Fibroblast of skin of back (primary cell): ENCODE data around the gene PRKD1.
"Not testable (repeated sequence)": the region's sequence is repeated elsewhere in the genome, so short reads cannot be mapped to it uniquely, and the experiment has no call there.

Experiments used
- DNase-seq: peaks from one replicate; pipeline ENCODE4 v3.0.0-alpha.2; 2013

The PRKD1 gene

DNA sequence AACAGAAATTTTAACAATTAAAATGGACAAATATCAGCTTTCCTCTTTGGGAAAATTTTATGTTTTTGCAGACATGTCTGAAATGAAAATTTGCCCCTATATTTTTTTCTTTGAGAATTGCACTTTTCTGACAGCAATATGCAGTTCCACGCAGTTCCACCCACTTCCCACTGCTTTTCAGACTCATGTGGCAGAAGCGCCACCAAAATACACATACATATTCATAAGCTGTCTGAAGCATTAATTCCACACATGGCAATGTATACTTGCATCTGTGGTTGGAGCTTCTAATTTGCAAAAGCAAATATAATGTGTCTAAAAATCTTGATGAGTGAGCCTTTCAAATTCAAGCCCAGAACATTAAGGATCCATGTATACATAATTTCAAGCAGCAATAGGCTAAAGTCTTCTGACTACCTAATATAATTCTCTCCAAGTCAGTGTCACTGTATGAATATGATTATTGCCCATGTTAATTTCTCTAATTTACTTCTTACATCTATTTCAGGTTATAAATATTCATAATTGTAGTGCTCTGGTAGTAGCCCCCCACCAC is 129.5 kb downstream of the PRKD1 start:
- no peak for DNase-seq

DNA sequence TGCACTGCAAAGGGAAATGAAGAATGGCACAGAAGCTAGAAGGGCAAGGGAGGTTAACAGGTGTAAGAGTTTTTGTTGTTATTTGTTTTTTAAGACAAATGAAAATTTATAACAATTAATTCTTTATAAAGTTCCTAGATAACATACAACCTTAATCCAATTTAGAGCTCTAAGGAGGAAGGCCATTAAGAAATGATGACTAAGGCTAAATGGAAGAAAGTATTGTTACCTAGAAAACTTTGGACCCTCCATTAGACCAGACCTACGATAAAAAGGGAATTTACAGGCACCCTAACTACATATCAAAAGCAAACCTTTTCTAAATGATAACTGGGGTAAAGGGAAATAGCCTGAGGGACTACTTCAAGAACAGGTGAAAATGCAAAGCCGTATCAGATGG is 130.8 kb downstream of the PRKD1 start:
- no peak for DNase-seq

DNA sequence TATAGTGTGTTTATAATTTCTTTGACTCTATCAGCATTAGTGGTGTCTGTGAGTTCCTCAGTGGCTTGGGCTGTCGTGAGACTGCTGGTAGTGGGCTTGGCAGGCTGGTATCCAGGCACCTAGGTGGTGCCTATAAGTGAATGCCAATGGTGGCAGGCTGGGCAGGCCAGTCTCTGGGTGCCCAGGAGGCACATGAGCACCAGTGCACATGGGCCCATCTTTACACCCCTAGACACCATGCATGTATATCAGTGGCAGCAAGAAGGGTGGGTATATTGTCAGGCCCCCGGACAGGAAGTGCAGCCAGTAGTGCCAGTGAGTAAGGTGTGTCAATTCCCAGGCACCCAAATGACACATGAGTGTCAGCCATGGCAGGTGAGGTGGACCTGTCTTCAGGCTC is 138.2 kb downstream of the PRKD1 start:
- DNase-seq: no peak

- no peak for DNase-seq
Observed at GRCh38 chr14:29788093-29788492, 139.6 kb downstream of the PRKD1 start.

- DNase-seq: no peak
Observed at GRCh38 chr14:29783556-29783955, 144.1 kb downstream of the PRKD1 start.

- no peak for DNase-seq
Observed at GRCh38 chr14:29782041-29782440, 145.6 kb downstream of the PRKD1 start.

DNA sequence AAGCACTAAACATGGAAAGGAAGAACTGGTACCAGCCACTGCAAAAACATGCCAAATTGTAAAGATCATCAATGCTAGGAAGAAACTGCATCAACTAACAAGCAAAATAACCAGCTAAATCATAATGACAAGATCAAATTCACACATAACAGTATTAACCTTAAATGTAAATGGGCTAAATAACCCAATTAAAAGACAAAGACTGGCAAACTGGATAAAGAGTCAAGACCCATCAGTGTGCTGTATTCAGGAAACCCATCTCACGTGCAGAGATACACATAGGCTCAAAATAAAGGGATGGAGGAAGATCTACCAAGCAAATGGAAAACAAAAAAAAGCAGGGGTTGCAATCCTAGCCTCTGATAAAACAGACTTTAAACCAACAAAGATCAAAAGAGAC is 150.5 kb downstream of the PRKD1 start:
- not testable (repeated sequence) for DNase-seq

GRCh38 chr14:29773990-29774389 is 153.7 kb downstream of the PRKD1 start:
- no peak for DNase-seq

DNA sequence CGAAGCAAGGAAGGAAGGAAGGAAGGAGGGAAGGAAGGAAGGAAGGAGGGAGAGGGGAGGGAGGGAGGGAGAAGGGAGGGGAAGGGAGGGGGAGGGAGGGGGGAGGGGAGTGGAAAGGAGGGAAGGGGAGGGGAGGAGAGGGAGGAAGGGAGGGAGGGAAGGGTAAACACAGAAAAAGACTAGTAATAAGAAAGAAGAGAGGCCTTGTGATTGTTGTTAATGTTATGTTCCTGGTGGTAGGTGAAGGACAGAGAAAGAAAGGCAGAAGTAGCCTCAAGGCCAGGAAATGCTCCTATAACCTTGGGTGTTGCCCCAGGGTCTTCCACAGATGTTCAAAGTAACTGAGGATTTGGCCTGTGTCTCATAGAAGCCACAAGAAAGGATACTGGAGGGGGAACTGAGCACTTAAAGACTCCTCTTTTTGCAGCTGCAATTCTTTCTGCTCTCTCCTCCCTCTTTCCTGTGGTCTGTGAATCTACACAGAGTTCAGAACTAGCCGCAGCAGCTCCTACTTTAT is 164.2 kb downstream of the PRKD1 start:
- DNase-seq: no peak

GRCh38 chr14:29759521-29760340 is 167.9 kb downstream of the PRKD1 start:
- peak; percentile 28 for DNase-seq

- DNase-seq: no peak
Observed at GRCh38 chr14:29757711-29758233, 169.9 kb downstream of the PRKD1 start.

DNA sequence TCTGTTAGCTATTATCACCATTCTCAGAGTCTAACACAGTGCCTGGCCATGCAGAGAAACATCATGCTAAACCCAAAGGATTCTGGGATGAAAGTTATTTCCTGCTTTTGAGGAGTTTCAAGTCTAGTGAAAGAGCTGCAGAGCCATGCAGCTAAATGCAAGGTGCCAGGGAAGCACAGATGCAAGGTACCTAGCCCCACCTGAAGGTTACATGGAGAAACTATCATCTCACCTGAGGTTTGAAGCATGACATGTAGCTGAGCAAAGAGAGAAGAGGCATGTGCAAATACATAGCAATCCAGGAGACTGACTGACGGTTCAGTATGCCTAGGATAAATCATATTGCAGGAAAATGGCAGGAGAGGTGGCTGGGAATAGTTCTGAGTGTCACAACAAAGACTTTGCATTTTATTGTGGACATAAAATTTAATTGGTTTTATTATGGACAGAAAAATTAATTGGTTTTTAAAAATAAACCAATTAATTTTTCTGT is 170.4 kb downstream of the PRKD1 start:
- DNase-seq: no peak

DNA sequence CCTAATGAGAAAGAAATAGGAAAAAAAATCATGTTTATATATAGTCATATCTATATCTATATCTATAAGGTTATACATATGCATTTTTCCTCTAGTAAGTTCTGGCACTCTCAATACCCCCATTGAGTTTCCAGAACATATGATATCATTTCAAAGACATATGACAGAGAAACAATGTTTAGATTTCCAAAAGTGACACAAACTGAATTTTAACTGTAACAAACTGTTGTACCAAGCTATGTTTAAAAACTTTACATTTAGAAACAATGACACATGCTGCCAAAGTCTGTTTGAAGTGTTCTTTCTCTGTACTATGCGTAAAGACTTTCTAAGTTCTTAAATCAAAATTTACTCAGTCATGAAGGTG is 171.6 kb downstream of the PRKD1 start:
- no peak for DNase-seq

DNA sequence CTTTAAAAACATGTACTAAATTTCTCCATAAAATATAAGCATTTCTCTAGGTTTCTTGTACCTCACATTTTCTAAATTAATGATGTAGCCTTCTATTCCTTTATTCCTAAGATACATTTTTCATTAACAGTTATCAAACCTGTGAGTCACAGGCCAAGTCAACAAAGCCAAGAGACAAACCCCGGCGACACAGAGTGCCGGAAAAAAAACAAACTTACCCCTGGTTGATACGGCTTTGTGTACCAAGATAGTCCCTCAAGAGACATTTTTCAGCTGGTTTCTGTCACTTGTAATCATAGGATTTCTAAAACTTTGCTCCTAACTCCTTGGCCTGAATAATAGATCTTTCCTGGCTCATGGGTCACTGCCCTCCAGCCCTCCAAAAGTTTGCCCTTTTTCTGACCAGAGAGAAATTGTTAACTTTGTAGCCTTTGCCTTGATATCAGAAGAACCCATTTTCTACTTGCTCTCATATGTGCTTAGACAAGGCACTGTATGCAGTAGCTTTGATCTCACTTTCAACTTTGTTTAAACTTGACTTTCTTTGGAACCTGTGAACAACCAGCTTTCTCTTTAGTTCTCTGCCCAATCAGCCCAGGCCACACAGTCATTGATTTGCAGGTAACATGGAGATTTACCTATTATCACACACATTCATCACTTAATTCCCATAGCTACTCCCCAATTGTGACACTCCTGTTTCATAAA is 172.2 kb downstream of the PRKD1 start:
- peak; percentile 34 for DNase-seq

DNA sequence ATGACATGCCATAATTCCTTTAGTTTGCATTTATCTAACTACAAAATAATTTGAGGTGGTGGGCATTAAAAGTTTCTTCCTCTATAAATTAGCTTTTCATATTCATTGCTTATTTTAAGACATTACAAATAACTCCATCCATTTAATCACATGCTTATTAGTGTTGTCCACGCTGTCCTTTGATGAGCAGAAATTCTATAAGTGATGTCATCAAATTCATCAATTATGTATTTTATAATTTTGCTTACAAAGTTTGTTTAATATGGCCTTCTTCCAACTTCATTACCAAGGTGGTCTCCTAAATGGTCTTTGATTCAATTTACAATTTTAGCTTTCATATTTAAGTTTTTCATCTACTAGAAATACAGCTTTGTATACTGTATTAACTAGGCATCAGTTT is 173.5 kb downstream of the PRKD1 start:
- DNase-seq: no peak

DNA sequence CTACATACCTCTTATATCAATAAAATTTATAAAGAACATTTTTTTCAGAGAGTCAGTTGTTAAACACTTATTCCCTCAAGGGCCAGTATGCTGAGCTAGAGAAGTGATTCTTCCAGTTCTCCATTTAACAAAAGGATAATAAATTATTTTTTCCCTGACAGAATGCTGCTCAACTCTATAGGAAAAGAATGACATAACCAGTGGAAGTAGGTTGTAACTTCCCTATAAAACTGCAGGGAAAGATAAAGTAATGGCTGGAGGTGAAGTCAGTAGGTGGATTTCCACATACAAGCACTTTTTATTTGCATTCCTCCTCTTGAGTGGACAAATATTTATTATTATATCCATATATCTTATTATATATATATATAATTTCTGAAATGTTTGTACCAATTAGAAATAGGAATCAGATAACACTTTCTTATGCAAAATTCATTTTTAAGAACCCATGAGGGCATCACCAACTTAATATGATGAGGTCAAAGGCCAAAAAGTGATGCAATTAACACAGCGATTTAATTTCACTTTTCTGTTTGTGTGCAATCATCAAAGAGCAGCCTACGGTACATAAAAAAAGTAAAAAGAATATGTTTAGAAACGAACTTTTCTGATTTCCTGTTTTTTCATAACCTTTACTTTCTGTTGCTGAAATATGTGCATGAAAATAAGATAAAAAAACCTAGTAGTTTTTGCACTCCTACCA is 175.3 kb downstream of the PRKD1 start:
- DNase-seq: no peak

DNA sequence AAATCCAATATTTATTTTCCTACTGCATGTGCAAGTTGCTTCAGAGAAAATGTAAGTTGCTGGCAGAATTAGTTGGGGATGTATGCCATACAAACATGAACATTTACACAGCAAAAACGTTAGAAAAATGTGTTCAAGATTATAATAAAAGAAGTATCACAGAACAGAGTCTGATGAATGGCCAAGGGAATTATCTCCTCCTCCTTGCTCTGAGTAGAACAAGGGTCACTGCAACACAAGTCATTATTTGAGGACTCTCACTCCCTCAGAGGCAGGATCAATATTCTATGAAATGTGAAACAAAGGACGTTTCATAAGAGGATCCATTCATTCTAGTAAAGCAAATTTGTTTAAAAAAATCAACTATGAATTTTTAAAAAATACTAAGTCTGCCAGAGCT is 177.8 kb downstream of the PRKD1 start:
- no peak for DNase-seq

- DNase-seq: peak; percentile 73
Observed at GRCh38 chr14:29749327-29749726, 178.3 kb downstream of the PRKD1 start.

- no peak for DNase-seq
Observed at GRCh38 chr14:29745863-29746262, 181.8 kb downstream of the PRKD1 start.

- DNase-seq: no peak
Observed at GRCh38 chr14:29743531-29743930, 184.1 kb downstream of the PRKD1 start.

GRCh38 chr14:29741909-29742401 is 185.7 kb downstream of the PRKD1 start:
- peak; percentile 78 for DNase-seq

GRCh38 chr14:29740491-29740890 is 187.2 kb downstream of the PRKD1 start:
- no peak for DNase-seq
